IMR-90 (cell line): ENCODE data around the gene ACVR1B. TPM values are rescaled to one million over a fixed set of nuclear protein-coding genes. Genes with fewer than 3 reads are reported as not detected.

Experiments
- ATAC-seq: fragments of 200-7000 bp; cut with Tn5 transposase; 2 replicates; pipeline ENCODE4 v1.9.1; 2020; ENCODE audit warnings: low read depth, mild to moderate bottlenecking, moderate library complexity
- BruUV-seq: library from RNA; stranded (reverse); fragments of 400-500 nt; replicated peaks from 2 replicates; lab custom pipeline; 2021; lab: Mats Ljungman, UMichigan
- CTCF ChIA-PET: fragments of 300-600 bp; formaldehyde crosslinking; extraction: SDS; loops from one replicate; lab custom pipeline; 2021; ENCODE audit warnings: antibody characterized with exemption; lab: Yijun Ruan, JAX
- POLR2A ChIA-PET: fragments of 300-600 bp; sonication (Branson Sonifier 250); formaldehyde crosslinking; loops from one replicate; lab custom pipeline; 2022; ENCODE audit warnings: antibody characterized with exemption; ENCODE audit not compliant: unreplicated experiment; lab: Charles Lee
- DNase-seq: peaks from one replicate; pipeline ENCODE4 v3.0.0; 2013
- H2AFZ ChIP-seq: replicated peaks from 2 replicates; pipeline ENCODE3; 2013; ENCODE audit warnings: low read length, mild to moderate bottlenecking; ENCODE audit not compliant: poor library complexity
- H2AK5ac ChIP-seq: 2 replicates; pipeline ENCODE4 v1.6.1; 2013; ENCODE audit warnings: low read depth, low read length, inconsistent platforms
- H2AK9ac ChIP-seq: replicated peaks from 2 replicates; pipeline ENCODE3; 2013; ENCODE audit warnings: mild to moderate bottlenecking, low read depth, low read length, moderate library complexity; ENCODE audit not compliant: poor library complexity
- H2BK120ac ChIP-seq: 2 replicates; pipeline ENCODE4 v1.6.1; 2013; ENCODE audit warnings: low read depth, low read length, inconsistent platforms
- H2BK15ac ChIP-seq: 3 replicates; pipeline ENCODE4 v1.6.1; 2013; ENCODE audit warnings: low read depth, low read length, inconsistent platforms
- H2BK20ac ChIP-seq: 2 replicates; pipeline ENCODE4 v1.6.1; 2013; ENCODE audit warnings: low read depth, mild to moderate bottlenecking, inconsistent platforms, low read length, moderate library complexity
- H2BK5ac ChIP-seq: 2 replicates; pipeline ENCODE4 v1.6.1; 2013; ENCODE audit warnings: mild to moderate bottlenecking, low read depth, low read length, inconsistent platforms; ENCODE audit not compliant: poor library complexity, severe bottlenecking
- H3K14ac ChIP-seq: replicated peaks from 2 replicates; pipeline ENCODE4 v1.6.1; 2013; ENCODE audit warnings: low read depth, low read length, inconsistent platforms
- H3K18ac ChIP-seq: 2 replicates; pipeline ENCODE4 v1.6.1; 2013; ENCODE audit warnings: low read depth, low read length, control low read depth
- H3K23ac ChIP-seq: 2 replicates; pipeline ENCODE4 v1.6.1; 2013; ENCODE audit warnings: low read depth, low read length, inconsistent platforms
- H3K27ac ChIP-seq: 2 replicates; pipeline ENCODE4 v1.5.1; 2013; ENCODE audit warnings: mild to moderate bottlenecking, control low read depth, low read length; ENCODE audit not compliant: insufficient read depth
- H3K27me3 ChIP-seq: 2 replicates; pipeline ENCODE4 v1.6.1; 2013; ENCODE audit warnings: low read length; ENCODE audit not compliant: control insufficient read depth, insufficient read depth
- H3K36me3 ChIP-seq: 2 replicates; pipeline ENCODE4 v1.6.1; 2013; ENCODE audit warnings: low read length, mixed read lengths; ENCODE audit not compliant: control insufficient read depth, insufficient read depth
- H3K4ac ChIP-seq: 2 replicates; pipeline ENCODE4 v1.6.1; 2013; ENCODE audit warnings: low read depth, low read length, inconsistent platforms
- H3K4me1 ChIP-seq: 2 replicates; pipeline ENCODE4 v1.6.1; 2013; ENCODE audit warnings: low read length, mixed read lengths; ENCODE audit not compliant: control insufficient read depth, insufficient read depth
- H3K4me2 ChIP-seq: 2 replicates; pipeline ENCODE4 v1.6.1; 2013; ENCODE audit warnings: low read depth, mild to moderate bottlenecking, control low read depth, low read length, moderate library complexity
- H3K4me3 ChIP-seq: 2 replicates; pipeline ENCODE4 v1.5.1; 2013; ENCODE audit warnings: low read depth, mild to moderate bottlenecking, control low read depth, low read length, moderate library complexity; ENCODE audit not compliant: insufficient read depth
- H3K56ac ChIP-seq: 2 replicates; pipeline ENCODE4 v1.6.1; 2013; ENCODE audit warnings: low read length, inconsistent platforms; ENCODE audit not compliant: insufficient read depth; ENCODE audit errors: extremely low read depth
- H3K79me1 ChIP-seq, 2 experiments: 2 replicates each; pipeline ENCODE4 v1.6.1; 2013; ENCODE audit warnings: low read length in 2 of 2, inconsistent platforms in 1 of 2, low read depth in 1 of 2
- H3K9ac ChIP-seq: 2 replicates; pipeline ENCODE4 v1.6.1; 2013; ENCODE audit warnings: low read depth, low read length, control low read depth
- H3K9me1 ChIP-seq: 2 replicates; pipeline ENCODE4 v1.6.1; 2013; ENCODE audit warnings: low read length, inconsistent platforms; ENCODE audit not compliant: insufficient read depth
- H3K9me3 ChIP-seq: 2 replicates; pipeline ENCODE4 v1.6.1; 2013; ENCODE audit warnings: low read length; ENCODE audit not compliant: control insufficient read depth, insufficient read depth
- H4K20me1 ChIP-seq: 2 replicates; pipeline ENCODE4 v1.6.1; 2013; ENCODE audit warnings: low read length, inconsistent platforms; ENCODE audit not compliant: insufficient read depth
- H4K5ac ChIP-seq: 2 replicates; pipeline ENCODE4 v1.6.1; 2013; ENCODE audit warnings: mild to moderate bottlenecking, low read depth, low read length, control low read depth
- H4K8ac ChIP-seq, 2 experiments: 2 replicates each; pipeline ENCODE4 v1.6.1; 2013; ENCODE audit warnings: low read depth in 2 of 2, low read length in 2 of 2, control low read depth in 1 of 2, inconsistent platforms in 1 of 2
- H4K91ac ChIP-seq: 2 replicates; pipeline ENCODE4 v1.6.1; 2013; ENCODE audit warnings: low read depth, low read length, inconsistent platforms; ENCODE audit not compliant: insufficient read depth
- BHLHE40 ChIP-seq: fragments of 150-350 bp; IDR thresholded peaks from 2 replicates; pipeline ENCODE4 v1.6.1; 2016; ENCODE audit warnings: mild to moderate bottlenecking, low read depth, low read length
- CTCF ChIP-seq: conservative IDR thresholded peaks from 2 replicates; pipeline ENCODE4 v1.5.1; 2012; ENCODE audit warnings: mild to moderate bottlenecking, low read depth, low read length, improper control_type of control experiment
- FOS ChIP-seq: fragments of 150-350 bp; IDR thresholded peaks from 2 replicates; pipeline ENCODE4 v1.6.1; 2016; ENCODE audit warnings: low read depth, low read length
- NFE2L2 ChIP-seq: fragments of 150-350 bp; IDR thresholded peaks from 2 replicates; pipeline ENCODE4 v1.6.1; 2016; ENCODE audit warnings: low read depth, mild to moderate bottlenecking, low read length
- RAD21 ChIP-seq: IDR thresholded peaks from 2 replicates; pipeline ENCODE4 v1.6.1; 2012; ENCODE audit warnings: low read length, improper control_type of control experiment
- USF2 ChIP-seq: fragments of 150-350 bp; IDR thresholded peaks from 2 replicates; pipeline ENCODE4 v1.6.1; 2017; ENCODE audit warnings: mild to moderate bottlenecking, antibody characterized with exemption, low read length, low read depth
- WGBS, 2 experiments: methylation state at CpG; one replicate each; pipeline versions ENCODE4 v1.1.5 to v1.1.7; 2013; ENCODE audit warnings: missing lambda C conversion rate in 2 of 2; ENCODE audit not compliant: insufficient read length in 1 of 2; ENCODE audit errors: extremely low coverage in 2 of 2; 5-methylcytosine and 5-hydroxymethylcytosine counted together
- dilution Hi-C: fragments of 300-500 bp; cut with HindIII; formaldehyde crosslinking; loops from one replicate; pipeline ENCODE4 v1.14.3; 2018; ENCODE audit warnings: low sequenced_read_pairs; ENCODE audit not compliant: unreplicated experiment
- in situ Hi-C: fragments of 300-500 bp; cut with MboI; formaldehyde crosslinking; loops from 3 replicates; pipeline ENCODE4 v1.14.3; 2019; ENCODE audit warnings: low sequenced_read_pairs, inconsistent platforms, mixed read lengths
- intact Hi-C: fragments of 100-400 bp; cut with micrococcal nuclease; formaldehyde crosslinking; loops from 2 replicates; pipeline ENCODE4 v1.10.0; 2022
- polyA plus RNA-seq, 3 experiments: library from polyadenylated mRNA; depleted of rRNA; stranded (reverse); fragments of >200 nt; gene quantifications; 2 replicates each; pipeline ENCODE4 v1.2.3, GENCODE V29; 2012; ENCODE audit warnings: low replicate concordance in 1 of 3
- total RNA-seq: library from RNA; depleted of rRNA; stranded (reverse); fragments of >200 nt; gene quantifications from 2 replicates; pipeline ENCODE4 v1.2.3, GENCODE V29; 2012

ACVR1B gene
- total and polyA plus RNA-seq, 2 of the 4 experiments (the other 2 are of a cell fraction), result 5.7 to 13.6 TPM

DNA sequence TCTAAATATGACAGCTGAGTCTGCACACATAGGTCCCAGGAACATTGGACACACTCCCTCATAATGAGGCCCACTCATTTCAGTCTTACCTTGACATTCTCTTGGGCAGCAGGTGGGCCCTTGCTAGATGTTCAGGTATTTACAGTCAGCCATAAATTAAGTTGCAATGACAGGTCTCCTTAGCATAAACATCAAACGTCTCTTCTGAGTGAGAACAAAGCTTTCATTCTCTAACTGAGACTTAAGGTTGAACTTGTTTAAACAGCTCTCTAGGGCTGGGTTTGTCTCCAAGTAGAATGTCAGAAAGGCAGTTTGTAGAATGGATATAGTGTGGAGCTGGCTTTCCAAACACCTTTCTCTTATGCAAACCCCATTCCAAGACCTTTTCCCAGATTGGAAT, 10.3 kb downstream of the ACVR1B start:
- Histone ChIP-seq H2AK5ac (no peak overlapping the region), H3K9ac (no peak overlapping the region), H3K36me3 (peaks cover 7% of the 10 kb centered on the region), H3K14ac (peak overlapping the region; percentile 55; the same call in 1 of the 2 replicates), H4K8ac (0 out of 4 replicates have a peak overlapping the region, but pooled peaks of 1 of the 2 experiments have one; percentile 9), H3K56ac (no peak overlapping the region), H4K5ac (no peak overlapping the region), H3K27ac (no peak overlapping the region), H3K4me3 (no peak overlapping the region), H3K4me1 (peaks cover 9% of the 10 kb centered on the region), H3K27me3 (no peaks in the 10 kb centered on the region), H3K9me3 (no peaks in the 10 kb centered on the region), H2BK120ac (no peak overlapping the region), H2BK20ac (no peak overlapping the region), H3K4me2 (no peak overlapping the region; the same call in 1 of the 2 replicates), H3K4ac (no peak overlapping the region), H3K79me1 (peaks cover 34 to 78% of the 10 kb centered on the region in 2 experiments), H4K20me1 (peaks cover 30% of the 10 kb centered on the region; the same call in 1 of the 2 replicates), H2BK15ac (no peak overlapping the region), H2AK9ac (no peak overlapping the region), H3K9me1 (peaks cover 12% of the 10 kb centered on the region; the same call in 1 of the 2 replicates), H3K18ac (no peak overlapping the region), H2BK5ac (no peak overlapping the region), H3K23ac (0 out of 2 replicates have a peak overlapping the region, but pooled peaks have one; percentile 58), H2AFZ (no peak overlapping the region), H4K91ac (no peak overlapping the region)
- in situ Hi-C loops (no loop called here), intact Hi-C loops (no loop called here), dilution Hi-C loops (loop anchor here (25.0 kb wide), 1 partner anchor 100 kb away; no protein-coding TSS in a partner anchor)
- ChIA-PET POLR2A (no interaction called here), CTCF (interaction anchor here (1.0 to 2.1 kb wide), 2 partner anchors 9 to 63 kb away, joined by 3 to 16 read pairs; no protein-coding TSS in a partner anchor)
- DNase-seq (no peak), ATAC-seq (no peak)
- no TSS peak for BruUV-seq
- WGBS, 2 experiments, result no CpG with 5 or more reads among the region's 1 CpG
- no peak for TF ChIP-seq NFE2L2
- TF ChIP-seq BHLHE40, result no peak
- TF ChIP-seq USF2, result no peak
- TF ChIP-seq FOS, result no peak
- no peak for TF ChIP-seq RAD21
- TF ChIP-seq CTCF, result no peak
